Measurements from ENCODE around the gene CEP85L.

- TF ChIP-seq CTCF (IDR thresholded peaks at IDR 0.05 in 4 of 5, conservative IDR thresholded peaks at IDR 0.05 in 1 of 5) (no peak), POLR2A (IDR thresholded peaks at IDR 0.05) (no peak)
Observed at GRCh38 chr6:118577972-118578371, 73.4 kb downstream of the CEP85L start.

All from gastrocnemius medialis (tissue), 4 donors.